Activated CD4-positive, alpha-beta T cell treated with anti-CD3 and anti-CD28 coated beads, Interleukin-2, amount 50 U/mL, for 16 hours (primary cell): Measurements from ENCODE around the gene GRID1.
A peak's percentile ranks its signal among the peaks of the same experiment; 100 is the strongest.

Experiments used
- DNase-seq: peaks from one replicate; pipeline ENCODE4 v3.0.0-alpha.2; 2020

GRID1 gene

DNA sequence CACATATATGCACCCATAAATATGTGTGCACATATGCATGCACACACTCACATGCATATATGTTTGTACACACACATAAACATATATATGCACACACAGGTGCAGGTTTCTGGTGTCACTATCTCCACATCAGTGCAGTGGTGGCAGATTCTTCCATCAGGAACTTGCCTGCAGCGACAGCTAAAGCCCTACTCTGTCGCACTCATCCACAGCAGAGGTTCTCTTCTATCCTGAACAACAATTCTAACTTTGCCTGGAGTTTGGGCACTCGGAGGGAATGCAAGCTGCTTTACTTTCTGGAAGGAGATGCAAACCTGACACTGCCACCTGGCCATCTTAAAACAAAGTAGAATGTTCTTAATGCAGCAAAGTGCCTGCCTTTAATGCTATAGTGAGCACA is 745.8 kb downstream of the GRID1 start:
- no peak for DNase-seq

- no peak for DNase-seq
Observed at GRCh38 chr10:85619832-85620231, 746.8 kb downstream of the GRID1 start.

DNA sequence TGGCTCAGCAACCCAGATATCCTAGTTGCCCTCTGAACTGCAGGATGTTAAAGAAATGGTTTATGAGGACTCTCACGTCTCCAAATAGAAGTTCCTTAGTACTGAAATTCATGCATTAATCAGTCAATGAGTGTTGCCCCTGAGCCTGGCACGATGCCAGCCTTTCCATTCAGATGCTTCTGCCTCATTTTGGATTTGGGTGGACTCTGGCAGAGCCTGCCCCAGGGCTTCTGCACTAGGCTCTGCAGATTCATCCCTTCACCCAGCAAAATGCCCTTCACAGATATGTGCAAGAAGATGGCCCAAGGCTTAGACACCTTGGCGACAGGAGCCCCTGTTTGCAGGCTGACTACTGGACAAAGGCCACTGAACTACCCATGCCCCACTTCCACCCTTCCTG is 747.8 kb downstream of the GRID1 start:
- DNase-seq = no peak

GRCh38 chr10:85617751-85618546 is 748.6 kb downstream of the GRID1 start:
- DNase-seq = no peak

GRCh38 chr10:85615556-85615955 is 751.0 kb downstream of the GRID1 start:
- DNase-seq = no peak

DNA sequence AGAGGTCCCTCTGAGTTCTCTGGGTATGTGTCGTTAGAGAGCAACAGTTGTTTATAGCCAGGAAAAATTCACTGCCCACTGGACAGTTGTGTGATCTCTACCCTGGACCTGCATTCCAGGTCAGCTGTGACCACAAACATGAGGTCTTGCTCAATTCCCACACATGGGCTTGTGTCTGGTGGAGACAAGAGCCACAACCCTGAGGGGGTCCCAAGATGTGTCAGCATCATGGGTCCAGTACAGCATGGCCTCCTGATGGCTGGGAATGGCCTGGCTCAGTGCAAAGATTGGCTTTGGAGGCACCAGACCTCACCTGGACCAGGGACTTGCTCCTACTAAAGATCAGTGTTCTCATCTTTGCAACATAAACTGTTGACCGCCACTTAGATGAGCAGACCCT is 751.6 kb downstream of the GRID1 start:
- DNase-seq = no peak

DNA sequence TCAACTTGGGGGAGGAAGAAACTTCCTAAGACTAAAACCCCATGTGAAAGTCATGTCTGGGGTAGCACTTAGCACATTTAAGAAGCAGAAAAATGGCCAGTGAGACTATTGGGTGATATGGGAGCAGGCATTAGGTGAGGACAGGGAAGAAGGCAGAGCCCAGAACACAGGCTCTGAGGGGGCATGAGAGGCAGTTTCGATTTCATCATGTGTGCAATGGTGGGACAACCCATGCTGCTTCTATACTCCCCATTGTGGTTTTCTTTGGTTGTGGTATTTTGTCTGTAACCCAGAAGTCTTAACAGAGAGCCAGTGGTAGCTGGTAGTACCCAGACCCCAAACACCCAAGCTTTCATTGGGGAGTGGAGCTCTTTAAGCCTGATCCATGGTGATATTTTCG is 752.0 kb downstream of the GRID1 start:
- DNase-seq = no peak

DNA sequence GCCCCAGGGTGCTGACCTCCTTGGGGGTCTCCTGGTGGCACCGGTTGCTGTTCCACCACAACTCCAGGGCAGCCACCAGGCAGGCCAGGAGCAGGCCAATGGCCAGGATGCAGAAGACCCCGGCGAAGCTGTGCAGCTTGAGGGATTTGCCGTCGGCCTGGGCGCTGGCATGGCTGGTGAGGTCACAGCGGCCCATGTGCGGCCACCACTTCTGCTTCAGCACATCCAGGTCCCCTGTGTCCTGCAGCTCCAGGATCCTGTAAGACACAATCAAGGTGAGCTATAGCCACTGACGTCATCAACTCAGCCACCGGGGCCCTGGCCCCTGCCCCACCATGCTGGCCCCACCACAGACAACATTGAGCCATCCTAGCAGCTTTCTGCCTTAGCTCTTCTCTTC is 753.2 kb downstream of the GRID1 start:
- DNase-seq = no peak

DNA sequence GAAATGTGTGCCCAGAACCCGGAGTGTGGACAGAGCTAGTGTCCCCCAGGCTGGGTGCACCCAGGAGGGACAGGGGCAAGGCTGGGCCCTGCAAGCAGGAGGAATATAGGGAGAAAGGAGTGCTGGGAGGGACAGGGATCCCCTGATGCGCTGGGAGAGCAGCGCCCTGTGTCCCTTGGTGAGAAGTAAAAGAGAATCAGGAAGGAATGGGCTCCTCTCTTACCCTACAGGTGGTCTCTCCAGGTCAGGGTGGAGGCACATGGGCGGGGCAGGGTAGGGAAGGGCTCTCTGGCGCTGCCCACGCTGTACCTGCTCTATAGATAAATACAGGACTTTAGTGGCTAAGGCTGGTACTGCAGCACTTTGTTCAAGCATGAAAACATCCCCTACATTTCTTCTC is 753.8 kb downstream of the GRID1 start:
- peak; percentile 13 for DNase-seq

- peak; percentile 73 for DNase-seq
Observed at GRCh38 chr10:85612378-85612775, 754.2 kb downstream of the GRID1 start.

- no peak for DNase-seq
Observed at GRCh38 chr10:85611746-85612377, 754.7 kb downstream of the GRID1 start.

GRCh38 chr10:85611093-85611740 is 755.4 kb downstream of the GRID1 start:
- no peak for DNase-seq

DNA sequence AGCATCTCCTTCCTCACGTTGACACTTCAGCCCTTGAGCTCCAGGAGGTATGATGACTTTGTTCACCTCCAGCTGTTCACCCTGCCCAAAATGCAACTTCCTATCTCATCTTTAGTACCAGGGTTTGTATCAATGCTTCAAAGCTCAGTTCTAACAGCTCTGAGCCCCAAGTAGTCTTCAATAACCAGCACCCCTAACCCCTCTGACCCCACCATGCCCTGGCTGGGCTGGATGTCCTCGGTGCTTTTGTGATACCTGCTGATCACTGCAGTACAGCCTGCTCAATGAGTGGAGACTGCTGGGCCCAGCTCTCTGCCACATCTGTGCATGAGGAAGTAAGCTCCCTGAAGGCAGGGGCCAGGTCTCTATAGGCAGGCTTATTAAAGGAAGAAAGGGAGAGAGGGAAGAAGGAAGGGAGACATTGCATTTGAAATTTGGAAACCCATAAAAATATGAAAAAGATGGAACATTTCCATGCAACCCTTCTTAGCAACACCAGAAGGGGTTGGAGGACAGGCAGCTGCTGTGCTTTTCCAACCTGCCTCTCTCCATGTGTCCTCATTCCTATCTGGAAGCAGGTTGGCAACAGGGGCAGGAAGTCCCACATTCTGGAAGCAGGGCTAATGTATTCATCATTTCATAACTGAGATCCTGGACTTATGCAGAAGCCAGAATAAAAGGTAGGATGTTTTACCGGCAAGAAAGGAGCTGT is 756.1 kb downstream of the GRID1 start:
- DNase-seq = no peak

- DNase-seq = no peak
Observed at GRCh38 chr10:85609509-85609908, 757.1 kb downstream of the GRID1 start.

- no peak for DNase-seq
Observed at GRCh38 chr10:85608706-85609105, 757.9 kb downstream of the GRID1 start.

DNA sequence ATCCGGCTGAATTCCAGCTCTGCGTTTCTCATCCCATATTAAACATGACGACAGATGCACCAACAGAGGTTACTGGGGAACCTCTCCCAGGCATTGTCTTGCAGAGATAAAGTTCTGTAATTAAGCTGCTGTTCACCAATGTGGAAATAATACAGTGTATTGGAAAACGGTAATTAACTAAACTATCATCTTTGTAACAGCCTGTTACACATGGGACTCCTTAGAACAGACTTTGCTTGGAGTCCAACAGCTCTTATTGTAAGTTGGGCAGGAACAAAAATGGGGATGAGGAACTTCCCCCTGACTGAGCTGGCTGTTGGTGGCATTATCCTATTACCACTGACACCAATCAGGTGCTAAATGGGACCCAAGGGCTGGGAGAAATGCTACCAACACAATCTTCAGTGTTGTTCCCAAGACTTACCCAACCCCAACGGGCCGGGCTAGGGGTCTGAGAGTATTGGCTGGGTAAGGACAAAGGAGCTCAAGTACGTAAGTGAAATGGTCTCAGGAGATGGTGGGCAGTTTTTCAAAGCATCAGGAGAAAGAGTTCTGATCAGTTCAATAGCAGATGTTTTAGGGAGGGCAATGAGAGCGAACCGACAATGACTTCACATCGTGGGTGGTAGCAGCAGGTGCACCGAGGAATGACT is 759.4 kb downstream of the GRID1 start:
- no peak for DNase-seq

GRCh38 chr10:85606401-85606800 is 760.2 kb downstream of the GRID1 start:
- DNase-seq = no peak

DNA sequence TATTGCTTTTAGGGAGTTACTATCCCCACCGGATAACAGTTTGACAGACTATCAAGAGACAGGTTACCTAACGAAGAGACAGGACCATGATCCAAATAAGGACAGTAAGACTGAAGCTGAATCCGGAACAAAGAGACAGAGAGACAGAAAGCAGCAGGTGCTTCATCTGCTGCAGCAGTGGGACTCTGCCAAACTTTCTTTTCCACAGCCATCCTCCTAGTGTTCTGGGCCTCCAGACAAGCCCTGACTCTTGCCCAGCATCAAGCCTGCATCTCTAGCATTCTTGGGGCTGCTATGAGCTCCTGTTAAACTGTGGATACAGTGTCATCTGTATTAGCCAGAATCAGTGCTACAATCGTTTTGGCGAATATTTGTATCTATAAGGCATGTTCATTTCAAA is 761.7 kb downstream of the GRID1 start:
- no peak for DNase-seq

DNA sequence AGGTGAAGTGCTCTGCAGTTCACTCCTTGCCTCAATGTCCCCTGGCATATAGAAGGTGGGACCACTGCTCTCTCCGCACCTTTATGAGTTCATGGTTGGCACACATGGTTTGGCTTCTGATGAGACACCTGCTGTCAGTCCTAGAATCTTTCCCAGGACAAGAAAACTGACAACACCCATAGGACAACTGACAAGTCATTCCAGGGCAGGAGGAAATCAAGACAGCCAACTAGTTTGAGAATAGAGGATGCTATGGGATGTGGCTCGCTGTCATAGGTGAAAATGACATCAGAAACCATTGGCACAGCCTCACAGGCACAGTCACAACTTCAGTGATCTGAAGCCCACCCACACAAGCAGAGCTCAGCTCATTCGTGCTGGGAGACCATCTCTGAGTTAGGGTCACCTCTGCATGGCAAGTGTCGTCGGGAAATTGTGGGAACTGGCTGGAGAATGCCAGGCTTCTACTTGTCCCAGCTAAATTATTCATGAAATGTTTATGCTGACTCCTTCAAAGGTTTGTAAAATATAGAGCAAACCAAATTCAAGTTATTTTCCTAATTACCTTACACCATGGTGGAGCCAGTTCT is 762.4 kb downstream of the GRID1 start:
- no peak for DNase-seq

DNA sequence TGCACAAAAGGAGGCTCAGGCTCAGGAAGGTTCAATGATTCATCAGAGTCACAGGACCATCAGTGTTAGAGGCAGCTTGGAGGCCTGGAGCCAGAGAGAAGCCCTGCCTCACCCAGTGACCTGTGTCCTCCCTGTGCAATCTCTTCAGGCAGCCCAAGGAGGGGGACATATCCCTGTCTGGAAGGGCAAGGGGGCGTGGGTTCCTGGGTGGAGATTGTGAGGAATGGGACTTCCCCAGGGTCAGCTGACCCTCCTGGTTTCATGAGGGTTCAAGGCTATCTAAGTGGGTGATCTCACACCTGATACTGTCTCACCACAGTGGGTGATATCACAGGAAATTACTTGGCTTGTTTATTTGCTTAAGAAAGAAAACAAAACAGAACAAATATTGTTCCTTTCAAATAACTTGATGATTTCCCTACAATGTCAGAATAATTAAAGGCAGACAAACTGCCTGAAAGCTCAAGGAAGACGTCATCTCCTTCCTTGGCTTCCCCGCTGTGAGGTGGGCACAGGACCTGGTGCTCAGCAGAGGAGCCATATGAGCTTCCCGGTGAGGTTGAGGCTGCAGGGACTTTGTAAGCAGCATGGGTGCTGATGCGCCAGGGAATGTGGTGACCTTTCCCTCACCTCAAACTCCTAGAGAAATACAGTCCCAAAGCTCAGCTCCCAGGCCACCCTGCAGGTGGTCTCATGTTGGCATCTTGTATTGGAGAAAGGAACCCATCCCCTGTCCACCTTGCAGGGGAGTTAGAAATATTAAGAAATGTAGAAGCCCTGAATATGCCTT is 763.2 kb downstream of the GRID1 start:
- DNase-seq = no peak

- no peak for DNase-seq
Observed at GRCh38 chr10:85602713-85603112, 763.9 kb downstream of the GRID1 start.

- no peak for DNase-seq
Observed at GRCh38 chr10:85602306-85602705, 764.3 kb downstream of the GRID1 start.
